Measurements from ENCODE around the gene PKD1L1. TPM values are rescaled to one million over a fixed set of nuclear protein-coding genes. Genes with fewer than 3 reads are reported as not detected.
"Not testable (repeated sequence)": the region's sequence is repeated elsewhere in the genome, so short reads cannot be mapped to it uniquely, and the experiment has no call there.

Gene PKD1L1, protein sequence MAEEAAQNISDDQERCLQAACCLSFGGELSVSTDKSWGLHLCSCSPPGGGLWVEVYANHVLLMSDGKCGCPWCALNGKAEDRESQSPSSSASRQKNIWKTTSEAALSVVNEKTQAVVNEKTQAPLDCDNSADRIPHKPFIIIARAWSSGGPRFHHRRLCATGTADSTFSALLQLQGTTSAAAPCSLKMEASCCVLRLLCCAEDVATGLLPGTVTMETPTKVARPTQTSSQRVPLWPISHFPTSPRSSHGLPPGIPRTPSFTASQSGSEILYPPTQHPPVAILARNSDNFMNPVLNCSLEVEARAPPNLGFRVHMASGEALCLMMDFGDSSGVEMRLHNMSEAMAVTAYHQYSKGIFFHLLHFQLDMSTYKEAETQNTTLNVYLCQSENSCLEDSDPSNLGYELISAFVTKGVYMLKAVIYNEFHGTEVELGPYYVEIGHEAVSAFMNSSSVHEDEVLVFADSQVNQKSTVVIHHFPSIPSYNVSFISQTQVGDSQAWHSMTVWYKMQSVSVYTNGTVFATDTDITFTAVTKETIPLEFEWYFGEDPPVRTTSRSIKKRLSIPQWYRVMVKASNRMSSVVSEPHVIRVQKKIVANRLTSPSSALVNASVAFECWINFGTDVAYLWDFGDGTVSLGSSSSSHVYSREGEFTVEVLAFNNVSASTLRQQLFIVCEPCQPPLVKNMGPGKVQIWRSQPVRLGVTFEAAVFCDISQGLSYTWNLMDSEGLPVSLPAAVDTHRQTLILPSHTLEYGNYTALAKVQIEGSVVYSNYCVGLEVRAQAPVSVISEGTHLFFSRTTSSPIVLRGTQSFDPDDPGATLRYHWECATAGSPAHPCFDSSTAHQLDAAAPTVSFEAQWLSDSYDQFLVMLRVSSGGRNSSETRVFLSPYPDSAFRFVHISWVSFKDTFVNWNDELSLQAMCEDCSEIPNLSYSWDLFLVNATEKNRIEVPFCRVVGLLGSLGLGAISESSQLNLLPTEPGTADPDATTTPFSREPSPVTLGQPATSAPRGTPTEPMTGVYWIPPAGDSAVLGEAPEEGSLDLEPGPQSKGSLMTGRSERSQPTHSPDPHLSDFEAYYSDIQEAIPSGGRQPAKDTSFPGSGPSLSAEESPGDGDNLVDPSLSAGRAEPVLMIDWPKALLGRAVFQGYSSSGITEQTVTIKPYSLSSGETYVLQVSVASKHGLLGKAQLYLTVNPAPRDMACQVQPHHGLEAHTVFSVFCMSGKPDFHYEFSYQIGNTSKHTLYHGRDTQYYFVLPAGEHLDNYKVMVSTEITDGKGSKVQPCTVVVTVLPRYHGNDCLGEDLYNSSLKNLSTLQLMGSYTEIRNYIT (N-terminal part only)
- 0.06 TPM for polyA plus RNA-seq

DNA sequence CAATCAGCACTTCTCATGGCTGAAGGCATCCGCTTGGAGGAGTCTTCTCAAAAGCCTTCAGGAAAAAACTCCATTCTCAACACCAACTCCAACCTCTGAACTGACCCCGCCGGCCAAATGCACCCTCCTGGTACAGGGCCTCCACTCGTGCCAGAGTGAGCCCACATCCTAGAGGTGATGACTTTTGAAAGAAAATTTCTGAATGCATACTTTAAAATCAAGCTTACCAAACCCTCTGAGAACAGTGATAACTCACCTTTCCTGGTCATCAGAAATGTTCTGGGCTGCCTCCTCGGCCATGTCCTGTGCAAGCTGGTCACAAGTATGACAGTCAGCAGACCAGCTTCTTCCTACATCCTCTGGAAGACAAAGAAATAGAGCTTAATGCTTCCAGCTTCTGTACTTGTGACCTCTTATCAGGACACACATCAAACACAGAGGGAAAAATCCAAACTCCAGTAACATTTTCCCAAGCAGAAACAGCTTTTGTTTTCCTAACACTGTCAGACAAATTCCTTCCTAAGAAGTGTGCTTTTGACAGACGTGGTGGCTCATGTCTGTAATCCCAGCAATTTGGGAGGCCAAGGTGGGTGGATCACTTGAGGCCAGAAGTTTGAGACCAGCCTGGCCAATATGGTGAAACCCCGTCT, at the start of gene PKD1L1:
Gene PKD1L1 (minus strand): TSS at position 326 of the 650 bp plus-strand sequence. CDS start 26 bp downstream, at position 300.
- H3K27ac Mint-ChIP-seq = no peak within 1 kb of the TSS
- no peaks in the 10 kb centered on the region for H3K9me3 Mint-ChIP-seq
- H3K27me3 Mint-ChIP-seq = peaks cover 3% of the 10 kb centered on the region
- H3K4me1 Mint-ChIP-seq = peaks cover 0 to 4% (median 1%) of the 10 kb centered on the region in 3 donors
- H3K36me3 Mint-ChIP-seq = no peaks in the 10 kb centered on the region
- no peak within 1 kb of the TSS for H3K4me3 Mint-ChIP-seq

DNA sequence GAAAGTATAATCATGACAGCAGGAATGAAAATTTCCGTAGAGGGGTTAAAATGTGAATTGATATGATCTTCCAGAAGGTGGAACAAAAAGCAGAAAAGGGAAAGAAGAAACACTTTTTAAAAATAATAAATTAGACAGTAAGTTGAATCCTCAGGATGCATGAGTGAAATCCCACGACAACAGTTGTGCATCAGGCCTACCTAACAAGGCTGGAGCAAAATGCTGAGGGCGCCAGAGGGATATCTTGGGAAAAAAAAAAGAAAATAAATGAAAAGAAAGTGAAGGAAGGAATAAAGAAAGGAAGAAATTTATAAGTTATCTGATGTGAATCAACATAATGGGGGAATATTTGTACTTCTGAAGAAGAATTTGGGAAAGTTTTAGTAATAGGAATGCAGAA, 44.2 kb upstream of the PKD1L1 start:
- peak overlapping the region; percentile 95 to 97 (median 96) for H3K4me3 Mint-ChIP-seq
- H3K27me3 Mint-ChIP-seq = no peaks in the 10 kb centered on the region
- H3K9me3 Mint-ChIP-seq = peaks cover 0 to 5% (median 2%) of the 10 kb centered on the region in 3 donors

DNA sequence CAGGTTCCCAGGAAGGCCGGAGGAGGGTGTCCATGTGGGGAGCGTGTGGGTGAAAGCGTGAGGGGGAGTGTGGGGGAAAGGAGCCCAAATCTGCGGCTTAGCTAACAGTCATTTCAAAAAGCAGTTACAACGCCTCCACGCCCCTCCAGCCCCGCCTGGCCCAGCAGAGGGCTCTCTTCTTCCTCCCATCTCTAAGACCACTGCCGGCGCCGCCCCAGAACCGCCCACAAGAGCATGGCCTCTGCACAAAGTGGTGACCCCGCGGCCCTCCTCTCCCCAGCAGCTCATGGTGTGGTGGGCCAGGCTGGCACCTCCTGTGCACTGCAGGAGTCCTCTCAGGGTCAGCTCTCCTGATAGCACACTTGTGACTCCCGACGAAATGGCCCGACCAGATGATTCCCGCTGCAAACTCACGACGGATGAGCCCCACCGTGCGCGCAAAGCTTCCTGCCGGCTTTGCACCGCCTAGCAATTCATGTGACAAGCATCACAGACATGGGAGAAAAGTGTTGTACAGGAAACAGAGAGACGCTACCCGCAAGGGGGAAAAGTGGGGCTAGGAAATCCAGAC, 43.6 kb upstream of the PKD1L1 start:
- H3K27me3 Mint-ChIP-seq = no peaks in the 10 kb centered on the region
- H3K27ac Mint-ChIP-seq = peak overlapping the region; percentile 71 to 97 (median 73)
- H3K4me3 Mint-ChIP-seq = peak overlapping the region; percentile 95 to 97 (median 96)

More for the DNA sequence above, 44.2 kb upstream of the PKD1L1 start:
- H3K4me1 Mint-ChIP-seq = peaks cover 8 to 13% (median 12%) of the 10 kb centered on the region in 3 donors
- H3K36me3 Mint-ChIP-seq = no peaks in the 10 kb centered on the region
- H3K27ac Mint-ChIP-seq = peak overlapping the region; percentile 71 to 97 (median 73)

DNA sequence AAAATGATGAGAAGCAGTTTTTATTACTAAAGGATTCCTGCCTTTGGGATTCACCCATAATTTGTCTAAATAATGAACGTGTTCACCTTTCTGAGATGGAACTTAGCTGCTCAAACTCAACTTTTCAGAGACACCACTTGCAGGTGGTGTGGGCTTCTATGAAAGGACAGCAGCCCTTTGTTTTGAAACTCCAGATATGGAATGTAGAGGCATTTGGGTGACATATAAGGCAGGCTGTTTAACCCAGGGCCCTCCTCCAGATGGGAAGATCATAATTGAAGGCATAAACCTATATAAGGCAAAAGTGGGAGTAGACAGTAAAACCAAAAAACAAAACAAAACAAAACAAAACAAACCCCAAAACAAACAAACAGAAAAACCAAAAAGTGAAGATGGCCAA, 43.0 kb upstream of the PKD1L1 start:
- Mint-ChIP-seq H3K4me1 (peaks cover 8 to 13% (median 12%) of the 10 kb centered on the region in 3 donors), H3K27me3 (no peaks in the 10 kb centered on the region), H3K27ac (peak overlapping the region in 2 of 3 donors; percentile 71 to 97), H3K36me3 (no peaks in the 10 kb centered on the region), H3K4me3 (peak overlapping the region; percentile 95 to 97 (median 96)), H3K9me3 (peaks cover 0 to 5% (median 2%) of the 10 kb centered on the region in 3 donors)

More for the DNA sequence above, 43.6 kb upstream of the PKD1L1 start:
- Mint-ChIP-seq H3K36me3 (no peaks in the 10 kb centered on the region), H3K9me3 (peaks cover 0 to 5% (median 2%) of the 10 kb centered on the region in 3 donors), H3K4me1 (peaks cover 8 to 13% (median 12%) of the 10 kb centered on the region in 3 donors)

DNA sequence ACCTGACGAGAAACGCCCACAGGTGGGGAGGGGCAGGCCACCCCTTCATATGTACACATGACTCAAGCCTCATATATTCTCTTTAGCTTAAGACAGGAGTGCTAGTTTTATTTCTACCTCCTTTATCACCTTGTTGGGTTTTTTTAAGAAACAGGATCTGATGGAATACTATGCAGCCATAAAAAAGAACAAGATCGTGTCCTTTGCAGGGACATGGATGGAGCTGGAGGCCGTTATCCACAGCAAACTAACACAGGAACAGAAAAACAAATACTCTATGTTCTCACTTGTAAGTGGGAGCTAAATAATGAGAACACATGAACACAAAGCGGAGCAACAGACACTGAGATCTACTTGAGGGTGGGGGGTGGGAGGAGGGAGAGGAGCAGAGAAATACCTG, 42.3 kb upstream of the PKD1L1 start:
- H3K4me3 Mint-ChIP-seq = peak overlapping the region in 1 of 4 donors; percentile 59
- H3K36me3 Mint-ChIP-seq = no peaks in the 10 kb centered on the region
- no peak overlapping the region for H3K27ac Mint-ChIP-seq
- H3K9me3 Mint-ChIP-seq = peaks cover 0 to 5% (median 2%) of the 10 kb centered on the region in 3 donors
- H3K27me3 Mint-ChIP-seq = no peaks in the 10 kb centered on the region
- H3K4me1 Mint-ChIP-seq = peaks cover 8 to 13% (median 12%) of the 10 kb centered on the region in 3 donors

DNA sequence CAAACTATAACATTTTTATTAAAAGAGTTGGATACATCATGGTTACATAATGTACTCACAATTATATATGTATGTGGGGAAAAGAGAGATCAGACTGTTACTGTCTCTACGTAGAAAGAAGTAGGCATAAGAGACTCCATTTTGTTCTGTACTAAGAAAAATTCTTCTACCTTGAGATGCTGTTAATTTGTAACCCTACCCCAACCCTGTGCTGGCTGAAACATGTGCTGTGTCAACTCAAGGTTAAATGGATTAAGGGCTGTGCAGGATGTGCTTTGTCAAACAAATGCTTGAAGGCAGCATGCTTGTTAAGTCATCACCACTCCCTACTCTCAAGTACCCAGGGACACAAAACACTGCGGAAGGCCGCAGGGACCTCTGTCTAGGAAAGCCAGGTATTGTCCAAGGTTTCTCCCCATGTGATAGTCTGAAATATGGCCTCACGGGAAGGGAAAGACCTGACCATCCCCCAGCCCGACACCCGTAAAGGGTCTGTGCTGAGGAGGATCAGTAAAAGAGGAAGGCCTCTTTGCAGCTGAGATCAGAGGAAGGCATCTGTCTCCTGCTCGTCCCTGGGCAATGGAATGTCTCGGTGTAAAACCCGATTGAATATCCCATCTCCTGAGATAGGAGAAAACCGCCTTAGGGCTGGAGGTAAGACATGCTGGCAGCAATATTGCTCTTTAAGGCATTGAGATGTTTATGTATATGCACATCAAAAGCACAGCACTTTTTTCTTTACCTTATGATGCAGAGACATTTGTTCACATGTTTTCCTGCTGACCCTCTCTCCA, 41.5 kb upstream of the PKD1L1 start:
- H3K27me3 Mint-ChIP-seq, H3K27ac Mint-ChIP-seq, H3K9me3 Mint-ChIP-seq, H3K36me3 Mint-ChIP-seq: not testable (repeated sequence)
- peak overlapping the region in 1 of 4 donors; percentile 59 for H3K4me3 Mint-ChIP-seq
- H3K4me1 Mint-ChIP-seq = peaks cover 8 to 13% (median 12%) of the 10 kb centered on the region in 3 donors

DNA sequence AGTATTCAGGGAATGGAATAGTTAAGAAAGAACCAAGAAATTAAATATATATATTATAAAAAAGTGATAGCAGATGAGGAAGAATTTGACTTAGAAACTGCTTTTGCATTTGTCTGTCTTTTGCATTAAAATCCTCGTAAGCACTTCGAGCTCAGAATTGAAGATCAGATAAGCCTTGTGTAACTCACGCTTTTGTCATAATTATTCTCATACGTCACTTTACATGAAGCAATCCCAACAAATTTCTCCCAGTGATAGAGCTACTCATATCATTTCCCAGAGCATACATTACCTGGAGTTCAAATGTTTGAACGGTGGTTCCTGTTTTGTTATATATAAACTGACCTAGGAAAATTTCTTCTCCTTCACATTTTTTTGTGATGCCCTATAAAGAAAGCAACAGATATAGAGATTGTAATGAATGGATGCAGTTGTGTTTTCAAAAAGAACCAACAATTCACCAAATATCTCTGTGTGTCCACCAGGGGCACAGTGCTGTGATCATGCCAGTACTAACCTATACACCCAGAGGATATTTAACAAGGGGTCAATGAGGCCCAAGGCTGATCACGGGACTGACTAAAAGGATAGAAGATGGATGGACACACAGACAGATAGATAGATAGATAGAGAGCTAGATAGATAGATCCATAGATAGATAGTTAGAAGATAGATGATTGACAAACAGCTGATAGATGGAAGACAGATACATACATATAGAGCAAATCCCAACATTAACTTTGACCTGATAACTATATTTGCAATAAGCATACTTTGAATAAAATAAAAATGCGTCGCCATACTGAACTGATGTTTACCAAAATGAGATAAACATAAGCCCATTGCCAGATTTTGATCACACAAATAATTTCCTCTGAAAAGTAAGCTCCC, 40.5 kb upstream of the PKD1L1 start:
- H3K36me3 Mint-ChIP-seq = no peaks in the 10 kb centered on the region
- H3K9me3 Mint-ChIP-seq = no peaks in the 10 kb centered on the region
- peaks cover 8 to 13% (median 12%) of the 10 kb centered on the region in 3 donors for H3K4me1 Mint-ChIP-seq
- H3K27me3 Mint-ChIP-seq = no peaks in the 10 kb centered on the region
- no peak overlapping the region for H3K27ac Mint-ChIP-seq
- no peak overlapping the region for H3K4me3 Mint-ChIP-seq

DNA sequence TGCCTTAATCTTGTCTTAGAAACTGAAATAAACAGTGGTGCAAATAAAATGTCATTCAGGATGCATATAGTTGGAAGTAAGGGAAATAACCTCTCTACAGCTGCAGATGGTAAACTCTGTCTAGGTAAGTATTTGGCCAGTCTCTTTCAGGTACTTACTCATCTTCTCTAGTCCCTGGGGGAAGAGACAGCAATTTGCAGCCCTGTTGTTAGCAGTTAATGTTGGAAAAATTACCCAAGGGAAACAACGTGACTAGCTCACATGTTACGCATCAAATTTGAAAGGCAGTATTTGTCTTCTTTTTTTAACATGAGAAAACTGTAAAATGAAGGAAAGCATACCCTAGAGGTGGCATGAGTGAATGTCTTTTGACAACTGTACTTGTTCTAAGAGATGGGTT, 34.3 kb upstream of the PKD1L1 start:
- Mint-ChIP-seq H3K27me3 (no peaks in the 10 kb centered on the region), H3K9me3 (peaks cover 0 to 2% (median 0%) of the 10 kb centered on the region in 3 donors), H3K27ac (no peak overlapping the region), H3K4me3 (no peak overlapping the region), H3K4me1 (peaks cover 6 to 11% (median 11%) of the 10 kb centered on the region in 3 donors), H3K36me3 (peaks cover 4% of the 10 kb centered on the region)

DNA sequence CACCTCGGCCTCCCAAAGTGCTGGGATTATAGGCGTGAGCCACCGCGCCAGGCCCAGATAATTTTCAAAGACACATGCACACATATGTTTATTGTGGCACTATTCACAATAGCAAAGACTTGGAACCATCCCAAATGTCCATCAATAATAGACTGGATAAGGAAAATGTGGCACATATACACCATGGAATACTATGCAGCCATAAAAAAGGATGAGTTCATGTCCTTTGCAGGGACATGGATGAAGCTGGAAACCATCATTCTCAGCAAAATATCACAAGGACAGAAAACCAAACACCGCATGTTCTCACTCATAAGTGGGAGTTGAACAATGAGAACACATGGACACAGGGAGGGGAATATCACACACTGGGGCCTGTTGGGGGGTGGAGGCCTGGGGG, 32.4 kb upstream of the PKD1L1 start:
- not testable (repeated sequence) for H3K36me3 Mint-ChIP-seq, H3K4me3 Mint-ChIP-seq, H3K27ac Mint-ChIP-seq, H3K9me3 Mint-ChIP-seq, H3K27me3 Mint-ChIP-seq
- H3K4me1 Mint-ChIP-seq = peaks cover 7 to 14% (median 13%) of the 10 kb centered on the region in 3 donors

DNA sequence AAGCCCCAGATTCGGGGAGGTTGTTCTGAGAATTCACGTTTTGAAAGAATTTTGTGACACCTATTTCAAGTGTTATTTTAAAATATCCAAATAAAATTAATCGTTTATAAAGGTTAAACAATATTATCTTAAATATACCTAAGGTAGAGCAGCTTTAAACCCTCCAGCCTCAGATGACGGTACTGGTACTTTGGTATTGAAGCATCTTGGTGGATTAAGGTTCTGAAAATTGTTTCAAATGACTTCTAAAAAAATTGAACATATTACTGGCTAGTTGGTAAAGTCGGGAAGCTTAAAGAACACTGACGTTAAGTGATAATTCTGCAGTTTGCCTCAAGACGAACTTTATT, 31.5 kb upstream of the PKD1L1 start:
- Mint-ChIP-seq H3K4me3 (peak overlapping the region; percentile 88 to 100 (median 98)), H3K36me3 (peaks cover 4% of the 10 kb centered on the region), H3K27me3 (no peaks in the 10 kb centered on the region), H3K4me1 (peaks cover 7 to 14% (median 13%) of the 10 kb centered on the region in 3 donors), H3K27ac (peak overlapping the region; percentile 85 to 100 (median 99)), H3K9me3 (peaks cover 0 to 2% (median 0%) of the 10 kb centered on the region in 3 donors)

DNA sequence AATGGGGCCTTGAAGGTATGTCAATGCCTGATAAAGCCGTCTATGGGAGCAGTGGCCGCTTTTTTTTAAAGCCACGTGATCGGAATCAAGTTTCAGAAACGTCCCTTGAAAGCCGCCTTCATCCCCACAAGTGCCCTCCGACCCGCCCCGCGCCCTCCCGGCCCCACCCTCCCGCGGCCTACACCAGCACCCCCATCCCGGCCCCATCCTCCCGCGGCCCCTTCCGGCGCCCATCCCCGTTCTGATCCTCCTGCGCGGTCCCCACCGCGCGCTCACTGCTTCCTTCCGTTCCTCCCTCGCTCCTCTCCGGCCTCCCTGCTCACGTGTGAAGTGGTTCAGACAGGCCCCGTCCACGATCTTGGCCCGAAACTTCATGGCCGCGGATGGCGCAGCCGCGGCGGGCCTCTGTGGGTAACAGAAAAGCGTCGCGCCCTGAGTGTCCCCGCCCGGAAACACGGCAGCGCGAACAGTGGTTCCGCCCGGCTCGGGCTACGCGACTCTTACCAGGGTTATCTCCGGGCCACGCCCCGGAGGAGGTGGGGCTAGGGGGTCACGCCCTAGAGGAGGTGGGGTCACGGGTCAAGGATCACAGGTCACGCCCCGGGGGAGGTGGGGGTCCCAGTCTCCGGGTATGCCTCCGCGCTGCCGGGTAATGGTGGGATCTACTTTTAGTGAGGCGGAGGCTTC, 31.0 kb upstream of the PKD1L1 start, which contains the start of gene HUS1:
Gene HUS1 (minus strand): TSS at position 471 of the 687 bp plus-strand sequence. CDS start 96 bp downstream, at position 375.
- H3K36me3 Mint-ChIP-seq = peaks cover 5% of the 10 kb centered on the region
- H3K4me3 Mint-ChIP-seq = peak within 1 kb of the TSS; percentile 88 to 100 (median 98)
- H3K27ac Mint-ChIP-seq = peak within 1 kb of the TSS; percentile 85 to 100 (median 99)
- peaks cover 0 to 2% (median 0%) of the 10 kb centered on the region in 3 donors for H3K9me3 Mint-ChIP-seq
- peaks cover 9 to 16% (median 14%) of the 10 kb centered on the region in 3 donors for H3K4me1 Mint-ChIP-seq
- no peaks in the 10 kb centered on the region for H3K27me3 Mint-ChIP-seq

DNA sequence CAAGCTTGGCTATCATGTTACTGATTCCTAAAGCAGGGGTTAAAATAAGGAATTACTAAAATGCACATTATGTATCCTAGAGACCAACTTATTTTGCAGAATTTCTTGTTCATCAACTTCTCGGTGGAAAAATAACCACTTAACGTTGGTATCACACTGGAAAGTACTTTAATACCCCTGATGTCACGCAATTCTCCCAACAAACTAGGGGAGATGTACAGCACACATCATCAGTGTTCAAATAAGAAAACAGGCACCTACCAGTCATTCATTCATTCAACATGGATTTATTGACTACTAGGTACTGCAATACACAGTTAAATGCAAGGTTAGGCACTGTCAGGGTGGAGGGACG, 30.5 kb upstream of the PKD1L1 start:
- Mint-ChIP-seq H3K36me3 (peaks cover 5% of the 10 kb centered on the region), H3K4me1 (peaks cover 12 to 16% (median 16%) of the 10 kb centered on the region in 3 donors), H3K4me3 (peak overlapping the region; percentile 88 to 100 (median 98)), H3K27me3 (no peaks in the 10 kb centered on the region), H3K27ac (peak overlapping the region; percentile 85 to 100 (median 90)), H3K9me3 (peaks cover 0 to 2% (median 0%) of the 10 kb centered on the region in 3 donors)
